Mammary epithelial cell (primary cell): ENCODE results near the gene TMEM263.

Experiments
- EZH2 ChIP-seq: IDR thresholded peaks from 2 replicates; pipeline ENCODE4 v1.6.1; 2012; ENCODE audit warnings: low read length, inconsistent platforms, borderline replicate concordance
- TF ChIP-seq, protein P1 (sequence below), 2 donors: IDR thresholded peaks in 1 of 2; conservative IDR thresholded peaks in 1 of 2; 2 replicates each; pipeline ENCODE4 v1.5.1; 2011 to 2012; ENCODE audit warnings: inconsistent platforms in 2 of 2, low read length in 2 of 2, mild to moderate bottlenecking in 2 of 2, control low read depth in 1 of 2, low read depth in 1 of 2; ENCODE audit not compliant: insufficient read depth in 1 of 2; ENCODE audit errors: extremely low read depth in 1 of 2

DNA sequence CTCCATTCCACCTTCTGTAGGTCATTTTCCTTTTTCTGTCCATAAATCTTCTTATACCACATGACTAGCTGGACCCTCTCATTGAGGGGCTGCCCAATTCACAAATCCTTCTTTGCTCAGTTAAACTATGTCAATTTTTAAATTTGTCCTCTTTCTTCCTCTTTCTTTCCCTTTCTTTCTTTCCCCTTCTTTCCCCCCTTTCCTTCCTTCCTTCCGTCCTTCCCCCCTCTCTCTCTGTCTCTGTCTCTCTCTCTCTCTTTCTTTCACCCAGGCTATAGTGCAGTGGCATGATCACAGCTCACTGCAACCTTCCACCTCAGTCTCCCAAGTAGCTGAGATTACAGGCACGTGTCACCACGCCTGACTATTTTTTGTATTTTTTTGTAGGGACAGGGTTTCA, 47.1 kb upstream of the TMEM263 start:
- TF ChIP-seq EZH2: no peak
- TF ChIP-seq, protein P1, sequence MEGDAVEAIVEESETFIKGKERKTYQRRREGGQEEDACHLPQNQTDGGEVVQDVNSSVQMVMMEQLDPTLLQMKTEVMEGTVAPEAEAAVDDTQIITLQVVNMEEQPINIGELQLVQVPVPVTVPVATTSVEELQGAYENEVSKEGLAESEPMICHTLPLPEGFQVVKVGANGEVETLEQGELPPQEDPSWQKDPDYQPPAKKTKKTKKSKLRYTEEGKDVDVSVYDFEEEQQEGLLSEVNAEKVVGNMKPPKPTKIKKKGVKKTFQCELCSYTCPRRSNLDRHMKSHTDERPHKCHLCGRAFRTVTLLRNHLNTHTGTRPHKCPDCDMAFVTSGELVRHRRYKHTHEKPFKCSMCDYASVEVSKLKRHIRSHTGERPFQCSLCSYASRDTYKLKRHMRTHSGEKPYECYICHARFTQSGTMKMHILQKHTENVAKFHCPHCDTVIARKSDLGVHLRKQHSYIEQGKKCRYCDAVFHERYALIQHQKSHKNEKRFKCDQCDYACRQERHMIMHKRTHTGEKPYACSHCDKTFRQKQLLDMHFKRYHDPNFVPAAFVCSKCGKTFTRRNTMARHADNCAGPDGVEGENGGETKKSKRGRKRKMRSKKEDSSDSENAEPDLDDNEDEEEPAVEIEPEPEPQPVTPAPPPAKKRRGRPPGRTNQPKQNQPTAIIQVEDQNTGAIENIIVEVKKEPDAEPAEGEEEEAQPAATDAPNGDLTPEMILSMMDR (conservative IDR thresholded peaks at IDR 0.05 in 1 of 2, IDR thresholded peaks at IDR 0.05 in 1 of 2; ENCODE audit: extremely low read depth in 1 of 2, insufficient read depth in 1 of 2, low read depth in 1 of 2, low read length in 2 of 2): no peak
